Activated CD8-positive, alpha-beta memory T cell treated with anti-CD3 and anti-CD28 coated beads, Interleukin-2, amount 50 U/mL, for 1 hour (primary cell): ENCODE measurements around the gene AGTPBP1.

ENCODE experiments used
- DNase-seq: peaks from one replicate; pipeline ENCODE4 v3.0.0-alpha.2; 2020; ENCODE audit errors: extremely low read depth

The AGTPBP1 gene

DNA sequence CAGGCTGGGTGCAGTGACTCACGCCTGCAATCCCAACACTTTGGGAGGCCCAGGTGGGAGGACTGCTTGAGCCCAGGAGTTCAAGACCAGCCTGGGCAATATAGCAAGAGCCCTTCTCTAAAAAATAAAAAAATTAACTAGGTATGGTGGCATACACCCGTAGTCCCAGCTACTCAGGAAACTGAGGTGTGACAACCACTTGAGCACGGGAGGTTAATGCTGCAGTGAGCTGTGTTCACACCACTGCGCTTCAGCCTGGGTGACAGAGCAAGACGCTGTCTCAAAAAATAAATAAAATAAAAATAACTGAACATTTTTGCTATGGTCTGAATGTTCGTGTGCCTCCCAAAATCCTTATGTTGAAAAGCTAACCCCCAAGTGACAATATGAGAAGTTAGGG is 24.5 kb downstream of the AGTPBP1 start:
- DNase-seq: no peak

DNA sequence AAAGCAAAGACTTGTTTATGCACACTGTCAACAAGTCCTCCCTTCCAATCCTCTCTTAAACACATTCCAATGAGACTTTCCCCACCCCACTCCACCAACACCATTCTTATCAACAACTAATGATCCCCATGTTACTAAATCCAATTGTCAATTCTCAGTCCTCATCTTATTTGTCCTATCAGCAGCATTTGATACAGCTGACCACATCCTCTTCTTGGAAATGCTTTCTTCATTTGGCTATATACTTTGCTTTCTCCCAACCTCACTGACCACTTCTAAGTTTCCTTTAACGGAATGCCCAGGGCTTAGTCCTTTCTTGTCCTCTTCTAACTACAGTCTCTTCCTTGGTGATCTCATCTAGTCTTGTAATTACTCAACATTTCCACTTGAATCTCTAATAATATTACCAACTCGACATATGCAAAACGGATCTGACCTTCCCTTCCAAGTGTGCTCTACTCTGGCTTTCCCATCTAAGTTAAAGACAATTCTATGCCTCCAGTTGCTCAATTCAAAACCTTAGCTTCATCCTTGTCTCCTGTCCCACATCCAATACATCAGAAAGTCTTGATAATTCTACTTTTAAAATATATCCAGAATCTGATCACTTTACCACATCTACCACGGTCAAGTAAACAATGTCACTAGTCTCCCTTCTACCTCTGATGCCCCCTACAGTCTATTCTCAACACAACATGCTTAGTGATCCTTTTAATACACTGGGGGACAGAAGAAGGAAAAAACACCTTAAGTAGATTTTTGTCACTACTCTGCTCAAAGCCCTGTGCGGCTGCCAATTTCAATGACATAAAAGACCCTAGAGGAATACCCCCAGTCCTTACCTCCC is 25.5 kb downstream of the AGTPBP1 start:
- no peak for DNase-seq

DNA sequence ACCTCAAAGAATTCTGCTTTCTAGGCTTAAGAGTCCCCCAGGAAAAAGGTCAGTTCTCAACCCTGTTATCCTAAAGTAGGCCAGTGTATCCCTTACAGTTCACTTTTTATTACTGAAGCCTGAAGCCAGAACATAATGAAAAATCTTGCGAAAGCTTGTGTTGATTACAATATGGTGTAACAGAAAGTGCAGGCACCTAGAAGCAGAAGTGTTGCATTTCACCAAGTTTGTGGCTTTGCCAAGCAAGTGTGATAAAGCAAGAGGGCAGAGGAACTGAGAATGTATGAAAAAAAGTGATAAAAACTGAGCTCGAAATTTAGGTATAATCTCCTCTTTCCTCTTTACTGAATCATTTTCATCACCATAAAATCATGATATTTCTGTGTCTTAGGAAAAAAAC is 26.2 kb downstream of the AGTPBP1 start:
- DNase-seq: no peak

DNA sequence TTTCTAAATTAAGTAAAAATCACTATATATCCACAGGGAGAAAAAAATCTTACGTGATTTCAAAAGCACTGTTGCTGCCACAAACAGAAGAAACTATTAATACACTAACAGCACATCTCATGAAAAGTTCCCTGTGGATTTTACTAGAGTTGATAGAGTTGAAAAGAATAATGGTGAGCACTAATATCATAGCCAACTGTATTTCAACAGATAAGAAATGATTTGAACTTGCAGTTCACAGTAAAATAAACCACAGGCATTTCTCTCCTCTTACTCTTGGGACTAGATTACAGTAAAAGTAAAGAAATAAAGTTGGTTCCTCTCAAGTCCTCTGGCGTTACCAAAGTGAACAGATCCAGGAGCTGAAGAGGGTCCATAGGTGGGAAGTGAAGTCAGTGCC is 27.9 kb downstream of the AGTPBP1 start:
- DNase-seq: no peak

DNA sequence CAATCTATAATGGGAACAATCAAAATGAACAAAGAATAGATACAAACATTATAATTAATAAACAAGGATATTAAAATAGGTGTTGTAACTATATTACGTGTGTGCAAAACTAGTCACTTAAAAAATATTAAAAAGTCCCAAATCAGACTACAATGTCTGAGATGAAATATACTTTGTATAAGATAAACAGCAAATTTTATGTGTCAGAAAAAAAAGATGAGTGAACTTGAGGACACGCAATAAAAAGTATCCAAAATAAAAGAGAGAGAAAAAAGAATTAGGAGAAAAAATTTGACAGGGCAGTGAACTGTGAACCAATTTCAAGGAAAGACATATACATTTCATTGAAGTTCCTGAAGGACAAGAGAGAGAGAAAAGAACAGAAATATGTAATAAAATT is 37.0 kb downstream of the AGTPBP1 start:
- no peak for DNase-seq

DNA sequence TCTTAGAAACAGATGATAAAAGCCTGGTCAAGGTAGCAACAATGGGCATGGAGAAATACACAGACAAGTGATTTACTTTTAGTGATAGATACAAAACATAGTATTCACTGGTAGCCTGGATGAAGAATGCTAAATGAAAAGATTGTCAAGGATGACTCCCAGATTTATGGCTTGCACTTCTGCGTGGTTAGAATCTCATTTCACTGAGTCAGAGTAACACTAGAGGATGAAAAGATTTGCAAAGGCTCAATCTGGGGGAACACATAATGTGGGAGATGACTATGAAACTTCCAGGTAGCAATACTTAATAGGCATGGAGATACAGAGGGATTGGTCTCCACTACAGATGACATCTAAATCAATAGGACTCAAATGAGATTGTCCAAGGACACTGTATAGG is 38.4 kb downstream of the AGTPBP1 start:
- no peak for DNase-seq

DNA sequence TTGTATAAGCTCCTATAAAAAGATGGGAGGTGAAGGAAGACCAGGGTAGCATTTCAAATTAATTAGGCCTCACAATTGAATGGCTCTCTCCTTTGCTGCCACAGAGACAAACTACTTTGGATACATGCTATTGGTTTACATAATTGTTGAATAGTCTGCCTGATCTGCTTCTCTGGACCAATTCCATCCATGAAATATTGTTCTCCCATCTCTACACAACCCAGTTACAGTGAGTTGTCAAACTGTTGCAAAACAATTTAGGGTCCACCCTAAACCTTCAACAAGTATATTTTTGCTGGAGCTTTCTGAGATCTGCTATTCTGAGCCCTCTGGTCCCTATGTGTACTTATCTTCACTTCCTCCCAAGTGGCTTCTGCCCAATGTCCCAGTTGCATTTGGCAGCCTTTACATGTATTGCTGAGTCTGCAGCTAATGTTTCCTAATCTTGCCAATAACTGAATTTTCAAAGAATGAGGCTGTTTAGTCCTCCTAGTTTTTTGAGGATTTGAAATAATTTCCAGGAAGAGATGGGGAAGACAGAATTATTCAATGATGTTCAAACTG is 38.9 kb downstream of the AGTPBP1 start:
- DNase-seq: no peak

DNA sequence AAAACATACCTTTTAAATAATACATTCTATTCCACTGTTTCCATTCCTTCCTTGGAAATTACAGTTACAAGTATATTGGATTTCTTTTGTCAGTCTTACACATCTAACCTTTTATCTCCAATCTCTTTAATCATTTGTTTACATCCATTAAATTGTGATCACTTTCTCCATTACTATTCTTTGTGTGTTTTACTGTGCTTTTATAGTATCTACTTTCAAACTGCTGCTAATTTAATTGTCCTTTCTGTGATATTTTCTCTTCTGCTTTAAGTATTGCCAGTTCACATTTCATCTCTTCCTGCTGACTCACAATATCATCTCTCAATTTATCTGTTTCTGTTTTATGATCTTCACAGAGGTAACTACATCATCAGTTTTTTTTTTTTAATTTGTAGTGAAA is 39.6 kb downstream of the AGTPBP1 start:
- DNase-seq: no peak

DNA sequence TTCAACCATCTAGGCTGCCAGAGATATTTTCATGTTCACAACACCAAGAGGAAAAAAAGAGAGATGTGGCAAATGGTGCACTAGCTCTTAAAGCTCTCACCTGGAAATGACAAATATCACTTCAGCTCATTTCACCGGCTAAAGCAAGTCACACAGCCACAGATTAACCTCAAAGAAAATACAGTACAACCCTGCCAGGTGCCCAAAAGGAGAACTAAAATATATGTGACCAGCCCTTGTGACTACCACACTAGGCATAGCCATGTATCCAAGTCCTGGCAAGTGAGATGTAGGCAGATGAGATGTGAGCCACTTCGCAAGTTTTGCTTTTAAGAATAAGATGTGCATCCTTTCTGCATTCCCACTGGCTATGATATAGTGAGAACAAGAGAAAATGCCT is 41.4 kb downstream of the AGTPBP1 start:
- DNase-seq: no peak

DNA sequence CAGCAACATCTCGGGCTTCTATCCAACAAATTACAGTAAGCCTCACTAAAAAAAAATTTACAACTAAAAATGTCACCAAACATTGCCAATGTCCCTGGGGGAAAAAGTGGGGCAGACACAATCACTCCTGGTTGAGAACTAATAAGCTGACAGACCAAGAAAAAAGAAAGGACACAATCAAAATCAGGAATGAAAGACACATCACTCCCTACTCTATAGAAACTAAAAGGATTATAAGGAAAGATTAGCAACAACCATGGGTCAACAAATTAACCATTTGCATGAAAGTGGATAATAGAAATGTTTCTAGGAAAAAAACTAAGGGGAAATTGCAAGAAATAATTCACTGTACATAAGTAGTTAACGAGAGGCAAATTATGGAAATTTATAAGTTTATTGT is 53.4 kb downstream of the AGTPBP1 start:
- no peak for DNase-seq

DNA sequence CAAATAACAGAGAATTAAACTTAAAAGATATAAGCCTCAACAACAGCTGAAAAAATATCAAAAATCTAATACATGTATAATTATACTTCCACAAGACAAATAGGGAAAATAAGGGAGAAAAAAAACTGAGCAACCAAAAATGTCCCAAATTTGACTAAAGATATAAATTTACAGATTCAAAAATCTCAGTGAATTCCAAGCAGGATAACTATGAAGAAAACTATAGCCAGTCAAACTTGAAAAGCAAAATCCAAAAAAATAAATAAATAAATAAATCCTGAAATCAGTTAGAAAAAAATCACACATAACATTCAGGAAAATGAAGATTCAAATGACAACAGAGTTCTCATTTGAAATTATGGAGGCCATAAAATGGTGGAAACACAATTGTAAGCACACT is 56.7 kb downstream of the AGTPBP1 start:
- no peak for DNase-seq

DNA sequence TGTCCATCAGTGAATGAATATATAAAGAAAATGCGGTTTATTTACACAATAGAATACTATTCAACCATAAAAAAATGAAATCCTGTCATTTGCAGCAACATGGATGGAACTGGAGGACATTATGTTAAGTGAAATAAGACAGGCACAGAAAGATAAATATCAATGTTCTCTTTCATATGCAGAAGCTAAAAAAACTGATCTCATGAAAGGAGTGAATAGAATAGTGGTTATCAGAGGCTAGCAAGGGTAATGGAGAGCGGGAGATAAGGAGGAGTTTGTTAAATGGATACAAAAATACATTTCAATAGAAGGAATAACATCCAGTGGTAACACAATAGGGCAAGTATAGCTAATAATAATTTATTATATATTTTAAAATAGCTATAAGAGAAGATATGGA is 65.0 kb downstream of the AGTPBP1 start:
- DNase-seq: no peak

DNA sequence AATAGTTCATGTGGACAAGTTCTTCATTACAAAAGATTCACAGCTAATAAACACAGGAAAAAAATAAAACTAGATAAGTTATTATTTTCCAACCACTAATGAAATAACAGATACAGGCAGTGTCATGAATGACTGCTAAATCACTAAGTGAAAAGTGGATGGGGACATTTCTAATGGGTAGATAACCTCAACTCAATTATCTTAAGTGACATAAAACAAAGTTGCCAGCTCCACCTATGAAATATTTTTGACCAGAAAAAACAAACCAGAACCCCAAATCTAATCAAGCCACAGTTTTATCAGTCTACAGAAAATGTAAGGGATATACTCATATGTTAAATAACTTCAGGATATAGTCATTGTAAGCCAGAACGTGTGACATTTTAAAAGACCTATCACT is 74.4 kb downstream of the AGTPBP1 start:
- DNase-seq: no peak

DNA sequence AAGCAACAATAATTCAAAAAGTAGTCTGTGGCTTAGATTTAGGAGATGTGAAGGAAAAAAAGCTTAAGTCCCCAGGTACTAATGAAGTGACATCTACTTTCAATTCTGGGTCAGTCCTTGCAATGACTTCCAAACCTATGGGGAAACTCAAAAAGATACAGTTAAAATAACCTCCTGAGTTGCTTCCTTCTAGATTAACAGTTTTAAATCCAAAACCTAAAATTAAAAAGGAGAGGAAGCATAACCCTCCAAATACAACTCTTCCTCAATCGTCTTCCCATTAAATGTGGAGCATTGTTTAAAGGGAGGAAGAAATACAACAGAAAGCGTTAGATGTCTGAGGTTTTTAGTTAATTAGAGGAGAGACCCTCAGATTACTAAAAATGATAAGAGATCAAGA is 75.7 kb downstream of the AGTPBP1 start:
- no peak for DNase-seq

DNA sequence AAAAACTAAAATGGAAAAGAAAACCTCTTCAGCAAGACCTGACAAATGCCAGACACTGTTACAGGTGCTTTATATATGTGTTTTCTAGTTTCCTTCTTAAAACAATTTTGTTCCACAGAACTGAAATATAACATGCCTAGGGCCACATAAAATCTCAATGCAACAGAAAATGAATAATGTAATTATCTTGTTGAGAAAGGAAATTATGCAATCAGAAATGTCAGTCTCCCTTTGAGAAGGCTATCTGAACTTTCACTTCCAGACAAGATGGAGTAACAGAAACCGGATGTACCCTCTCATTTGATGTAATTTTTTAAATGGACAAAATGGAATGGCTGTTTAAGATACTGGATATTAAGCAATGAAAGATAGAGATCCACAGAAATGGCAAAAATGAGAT is 79.2 kb downstream of the AGTPBP1 start:
- DNase-seq: no peak

DNA sequence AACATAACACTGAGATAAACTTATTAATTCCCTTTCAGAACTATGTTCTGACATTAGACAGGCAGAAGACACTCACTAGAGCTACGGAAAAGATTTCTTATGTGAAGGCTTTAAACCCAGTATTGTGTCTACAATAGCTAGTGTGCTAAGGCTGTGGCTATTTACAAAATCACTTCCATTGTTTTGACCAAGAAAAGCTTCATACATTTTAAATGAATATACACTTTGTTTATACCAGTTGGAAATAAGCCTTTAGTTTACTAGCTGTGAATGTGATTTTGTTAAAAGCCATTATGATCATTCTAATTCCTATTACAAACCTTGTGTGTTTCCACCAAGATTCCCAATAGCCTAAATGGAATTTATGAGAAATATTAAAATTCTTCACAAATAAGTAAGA is 83.0 kb downstream of the AGTPBP1 start:
- no peak for DNase-seq

DNA sequence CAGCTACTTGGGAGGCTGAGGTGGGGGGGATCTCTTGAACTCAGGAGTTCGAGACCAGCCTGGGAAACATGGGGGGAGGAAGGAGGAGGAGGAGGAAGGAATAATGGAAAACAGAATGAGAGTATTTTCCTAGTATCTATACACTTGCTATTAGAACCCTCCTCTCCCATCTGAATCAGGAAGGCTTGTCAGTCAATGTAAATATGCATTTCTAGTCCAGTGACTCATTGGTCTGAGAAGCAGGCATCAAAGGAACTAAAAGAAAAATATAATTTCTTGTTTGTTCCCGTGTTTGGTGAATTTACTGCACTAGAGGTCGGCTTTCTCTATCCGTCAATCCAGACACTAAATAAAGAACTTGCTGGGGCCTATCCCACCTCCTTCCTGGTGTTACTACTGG is 88.6 kb downstream of the AGTPBP1 start:
- no peak for DNase-seq

DNA sequence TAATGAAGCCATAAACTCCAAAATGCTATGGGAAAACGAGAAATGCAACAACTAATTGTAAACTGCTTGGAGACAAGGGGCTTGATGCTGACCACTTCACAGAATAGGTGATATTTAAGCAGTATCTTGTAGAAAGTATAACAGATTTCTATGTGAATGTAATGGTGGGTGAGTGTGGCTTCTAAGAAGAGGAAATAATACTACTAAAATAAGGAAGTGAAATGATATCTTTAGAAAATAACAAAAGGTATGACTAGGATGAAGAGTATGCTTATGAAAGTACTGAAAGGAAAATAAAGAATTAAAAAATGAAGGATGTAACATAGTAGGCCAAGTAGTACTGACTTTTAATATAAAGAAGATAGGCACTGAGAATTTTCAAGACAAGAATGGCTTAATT is 94.2 kb downstream of the AGTPBP1 start:
- DNase-seq: no peak

DNA sequence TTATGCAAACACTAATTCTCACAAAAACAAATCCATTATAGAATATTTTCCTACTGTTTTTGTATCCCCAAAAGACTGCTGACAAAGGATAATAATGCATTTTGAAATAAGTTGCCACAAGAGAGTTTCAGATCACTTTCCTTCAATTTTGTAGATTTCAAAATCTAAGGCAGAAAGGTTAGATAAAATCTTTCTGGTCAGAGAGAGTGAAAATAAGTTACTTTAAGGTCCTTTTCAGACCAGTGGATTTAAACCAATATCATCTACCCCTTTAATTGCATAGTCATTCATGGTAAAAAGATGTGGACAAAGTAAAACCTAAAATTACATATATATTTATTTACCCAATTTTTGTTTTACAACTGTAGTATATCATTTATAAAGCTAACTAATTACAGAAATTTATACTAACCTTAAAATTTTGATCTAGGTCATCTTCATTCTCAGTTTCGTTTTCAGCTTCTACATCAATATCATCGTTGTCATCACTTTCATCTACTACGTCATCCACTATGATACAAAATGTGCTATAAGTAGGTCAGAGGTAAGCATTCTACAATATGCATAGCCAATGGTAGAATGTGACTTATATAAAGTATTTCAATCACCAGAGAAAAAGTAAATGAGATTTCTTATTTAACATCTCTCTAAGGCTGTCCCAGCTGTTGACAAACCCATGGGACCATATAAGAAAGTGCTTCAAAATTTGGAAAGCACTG is 95.7 kb downstream of the AGTPBP1 start:
- no peak for DNase-seq

DNA sequence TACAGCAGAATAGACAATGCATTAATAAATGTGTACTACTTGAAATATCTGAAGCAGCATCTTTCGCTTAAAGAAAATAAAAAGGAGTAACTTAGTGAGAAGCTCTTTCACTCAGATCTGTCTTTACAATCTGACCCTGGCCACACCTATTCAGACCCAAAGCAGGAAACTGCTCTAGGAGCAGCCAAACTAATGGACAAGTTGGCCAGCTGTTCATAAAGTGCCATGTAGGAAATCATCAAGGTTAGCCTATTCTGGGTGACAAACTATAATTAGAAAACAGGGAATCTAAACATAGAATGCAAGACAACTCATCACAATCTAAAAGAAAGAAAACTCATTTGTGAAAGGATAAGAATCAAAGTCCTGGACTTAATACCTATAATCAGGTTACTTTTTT is 101.3 kb downstream of the AGTPBP1 start:
- DNase-seq: no peak

DNA sequence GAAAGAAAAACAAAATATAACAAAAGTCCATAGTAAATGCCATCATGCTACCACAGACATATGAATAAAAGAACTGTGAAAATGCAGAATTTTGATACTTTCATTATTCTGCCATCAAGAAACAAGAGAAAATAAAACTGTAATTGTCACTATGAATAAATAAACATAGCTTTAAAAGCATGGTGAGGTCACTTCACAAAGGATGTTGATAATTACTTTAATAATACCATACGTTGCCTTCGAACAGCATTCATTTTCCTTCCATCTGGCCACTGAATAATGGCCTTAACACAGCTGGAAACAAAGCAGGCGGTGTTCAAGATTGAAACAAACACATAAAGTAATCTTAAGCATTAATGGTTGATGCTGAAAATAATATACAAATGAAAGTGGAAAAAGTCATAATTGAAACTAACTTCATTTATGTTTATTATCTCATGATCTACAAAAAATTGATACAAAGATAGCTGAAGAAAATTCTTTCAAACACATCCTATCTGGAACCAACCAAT is 102.0 kb downstream of the AGTPBP1 start:
- DNase-seq: no peak

DNA sequence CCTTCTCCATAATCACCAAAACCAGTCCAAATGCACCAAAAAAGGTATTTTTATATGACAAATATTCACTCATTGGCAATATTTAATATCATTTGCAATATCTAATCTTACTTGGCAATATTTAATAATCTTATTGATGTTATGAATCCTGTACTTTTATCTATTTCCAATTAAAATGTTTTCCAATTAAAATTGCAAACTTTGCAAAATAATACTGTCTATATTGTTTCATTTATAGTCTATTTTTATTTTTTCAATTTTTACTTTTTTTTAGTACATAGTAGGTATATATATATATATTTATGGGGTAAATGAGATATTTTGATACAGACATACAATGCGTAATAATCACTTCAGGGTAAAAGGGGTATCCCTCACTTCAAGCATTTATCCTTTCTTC is 109.9 kb downstream of the AGTPBP1 start:
- no peak for DNase-seq

DNA sequence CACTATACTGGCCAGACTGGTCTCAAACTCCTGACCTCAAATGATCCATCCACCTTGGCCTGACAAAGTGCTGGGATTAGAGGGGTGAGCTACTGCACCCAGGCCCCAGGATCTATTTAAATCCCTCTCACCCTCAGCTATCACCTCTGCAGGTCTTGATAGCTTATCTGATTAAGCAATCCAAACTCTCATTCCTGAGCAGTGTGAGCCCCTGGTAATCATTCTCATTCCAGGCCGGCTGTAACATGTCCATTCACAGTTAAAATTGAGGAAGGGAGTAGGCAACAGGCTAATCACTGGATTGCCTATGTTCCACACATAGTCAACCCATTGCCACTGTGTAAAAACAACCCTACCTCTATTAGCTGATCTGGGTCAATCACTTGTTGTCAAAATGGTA is 111.1 kb downstream of the AGTPBP1 start:
- DNase-seq: no peak
